Measurements from ENCODE around the gene CUL3. TPM values are rescaled to one million over a fixed set of nuclear protein-coding genes. Genes with fewer than 3 reads are reported as not detected.
"Not testable (repeated sequence)": the region's sequence is repeated elsewhere in the genome, so short reads cannot be mapped to it uniquely, and the experiment has no call there.

CUL3 gene
- total RNA-seq, 1 experiment from 2014 or later, result 78.6 TPM

GRCh38 chr2:224556381-224556780 is 28.8 kb downstream of the CUL3 start:
- in situ Hi-C loops (cut with HindIII; ENCODE audit: low pct_unique_long_range_greater_than_20kb, low sequenced_read_pairs), result no loop called here
- DNase-seq (ENCODE audit: low read depth), result no peak

- DNase-seq (ENCODE audit: low read depth), result no peak
- in situ Hi-C loops (cut with HindIII; ENCODE audit: low pct_unique_long_range_greater_than_20kb, low sequenced_read_pairs), result no loop called here
Measured at GRCh38 chr2:224555823-224556366, 29.3 kb downstream of the CUL3 start.

- no peak for DNase-seq (ENCODE audit: low read depth)
- in situ Hi-C loops (cut with HindIII; ENCODE audit: low pct_unique_long_range_greater_than_20kb, low sequenced_read_pairs), result no loop called here
Measured at GRCh38 chr2:224552771-224553170, 32.4 kb downstream of the CUL3 start.

GRCh38 chr2:224551693-224552092 is 33.5 kb downstream of the CUL3 start:
- in situ Hi-C loops (cut with HindIII; ENCODE audit: low pct_unique_long_range_greater_than_20kb, low sequenced_read_pairs), result no loop called here
- no peak for DNase-seq (ENCODE audit: low read depth)

- in situ Hi-C loops (cut with HindIII; ENCODE audit: low pct_unique_long_range_greater_than_20kb, low sequenced_read_pairs), result no loop called here
- no peak for DNase-seq (ENCODE audit: low read depth)
Measured at GRCh38 chr2:224546926-224547325, 38.2 kb downstream of the CUL3 start.

- in situ Hi-C loops (cut with HindIII; ENCODE audit: low pct_unique_long_range_greater_than_20kb, low sequenced_read_pairs), result no loop called here
- no peak for DNase-seq (ENCODE audit: low read depth)
Measured at GRCh38 chr2:224545884-224546644, 39.1 kb downstream of the CUL3 start.

GRCh38 chr2:224543939-224544338 is 41.2 kb downstream of the CUL3 start:
- no peak for DNase-seq (ENCODE audit: low read depth)
- in situ Hi-C loops (cut with HindIII; ENCODE audit: low pct_unique_long_range_greater_than_20kb, low sequenced_read_pairs), result no loop called here

GRCh38 chr2:224538561-224539138 is 46.5 kb downstream of the CUL3 start:
- in situ Hi-C loops (cut with HindIII; ENCODE audit: low pct_unique_long_range_greater_than_20kb, low sequenced_read_pairs), result no loop called here
- no peak for DNase-seq (ENCODE audit: low read depth)

GRCh38 chr2:224532931-224533330 is 52.2 kb downstream of the CUL3 start:
- no peak for DNase-seq (ENCODE audit: low read depth)
- in situ Hi-C loops (cut with HindIII; ENCODE audit: low pct_unique_long_range_greater_than_20kb, low sequenced_read_pairs), result no loop called here

- in situ Hi-C loops (cut with HindIII; ENCODE audit: low pct_unique_long_range_greater_than_20kb, low sequenced_read_pairs), result no loop called here
- DNase-seq (ENCODE audit: low read depth), result no peak
Measured at GRCh38 chr2:224532441-224532840, 52.7 kb downstream of the CUL3 start.

- in situ Hi-C loops (cut with HindIII; ENCODE audit: low pct_unique_long_range_greater_than_20kb, low sequenced_read_pairs), result no loop called here
- DNase-seq (ENCODE audit: low read depth), result no peak
Measured at GRCh38 chr2:224528171-224528570, 57.0 kb downstream of the CUL3 start.

GRCh38 chr2:224525774-224526173 is 59.4 kb downstream of the CUL3 start:
- DNase-seq (ENCODE audit: low read depth), result no peak

GRCh38 chr2:224524657-224525056 is 60.5 kb downstream of the CUL3 start:
- in situ Hi-C loops (cut with HindIII; ENCODE audit: low pct_unique_long_range_greater_than_20kb, low sequenced_read_pairs), result no loop called here

More at GRCh38 chr2:224525774-224526173, 59.4 kb downstream of the CUL3 start:
- in situ Hi-C loops (cut with HindIII; ENCODE audit: low pct_unique_long_range_greater_than_20kb, low sequenced_read_pairs), result no loop called here

GRCh38 chr2:224523626-224524577 is 61.3 kb downstream of the CUL3 start:
- in situ Hi-C loops (cut with HindIII; ENCODE audit: low pct_unique_long_range_greater_than_20kb, low sequenced_read_pairs), result no loop called here
- peak; percentile 19 for DNase-seq (ENCODE audit: low read depth)

More at GRCh38 chr2:224524657-224525056, 60.5 kb downstream of the CUL3 start:
- no peak for DNase-seq (ENCODE audit: low read depth)

- in situ Hi-C loops (cut with HindIII; ENCODE audit: low pct_unique_long_range_greater_than_20kb, low sequenced_read_pairs), result not testable (repeated sequence)
Measured at GRCh38 chr2:224522483-224522882, 62.7 kb downstream of the CUL3 start.

GRCh38 chr2:224520064-224520463 is 65.1 kb downstream of the CUL3 start:
- in situ Hi-C loops (cut with HindIII; ENCODE audit: low pct_unique_long_range_greater_than_20kb, low sequenced_read_pairs), result no loop called here
- DNase-seq (ENCODE audit: low read depth), result no peak

More at GRCh38 chr2:224522483-224522882, 62.7 kb downstream of the CUL3 start:
- not testable (repeated sequence) for DNase-seq (ENCODE audit: low read depth)

- in situ Hi-C loops (cut with HindIII; ENCODE audit: low pct_unique_long_range_greater_than_20kb, low sequenced_read_pairs), result no loop called here
- no peak for DNase-seq (ENCODE audit: low read depth)
Measured at GRCh38 chr2:224518806-224519580, 66.2 kb downstream of the CUL3 start.

GRCh38 chr2:224517963-224518362 is 67.2 kb downstream of the CUL3 start:
- in situ Hi-C loops (cut with HindIII; ENCODE audit: low pct_unique_long_range_greater_than_20kb, low sequenced_read_pairs), result no loop called here
- DNase-seq (ENCODE audit: low read depth), result no peak

Measured in Caki2 (cell line).